ENCODE data around the gene B3GNT8. TPM values are rescaled to one million over a fixed set of nuclear protein-coding genes. Genes with fewer than 3 reads are reported as not detected.
A peak's percentile ranks its signal among the peaks of the same experiment; 100 is the strongest.
"Not testable (repeated sequence)": the region's sequence is repeated elsewhere in the genome, so short reads cannot be mapped to it uniquely, and the experiment has no call there.

The B3GNT8 gene, protein sequence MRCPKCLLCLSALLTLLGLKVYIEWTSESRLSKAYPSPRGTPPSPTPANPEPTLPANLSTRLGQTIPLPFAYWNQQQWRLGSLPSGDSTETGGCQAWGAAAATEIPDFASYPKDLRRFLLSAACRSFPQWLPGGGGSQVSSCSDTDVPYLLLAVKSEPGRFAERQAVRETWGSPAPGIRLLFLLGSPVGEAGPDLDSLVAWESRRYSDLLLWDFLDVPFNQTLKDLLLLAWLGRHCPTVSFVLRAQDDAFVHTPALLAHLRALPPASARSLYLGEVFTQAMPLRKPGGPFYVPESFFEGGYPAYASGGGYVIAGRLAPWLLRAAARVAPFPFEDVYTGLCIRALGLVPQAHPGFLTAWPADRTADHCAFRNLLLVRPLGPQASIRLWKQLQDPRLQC
- not detected in 2 replicates for total RNA-seq (2014; rRNA removed; shearing (Covaris generic))

DNA sequence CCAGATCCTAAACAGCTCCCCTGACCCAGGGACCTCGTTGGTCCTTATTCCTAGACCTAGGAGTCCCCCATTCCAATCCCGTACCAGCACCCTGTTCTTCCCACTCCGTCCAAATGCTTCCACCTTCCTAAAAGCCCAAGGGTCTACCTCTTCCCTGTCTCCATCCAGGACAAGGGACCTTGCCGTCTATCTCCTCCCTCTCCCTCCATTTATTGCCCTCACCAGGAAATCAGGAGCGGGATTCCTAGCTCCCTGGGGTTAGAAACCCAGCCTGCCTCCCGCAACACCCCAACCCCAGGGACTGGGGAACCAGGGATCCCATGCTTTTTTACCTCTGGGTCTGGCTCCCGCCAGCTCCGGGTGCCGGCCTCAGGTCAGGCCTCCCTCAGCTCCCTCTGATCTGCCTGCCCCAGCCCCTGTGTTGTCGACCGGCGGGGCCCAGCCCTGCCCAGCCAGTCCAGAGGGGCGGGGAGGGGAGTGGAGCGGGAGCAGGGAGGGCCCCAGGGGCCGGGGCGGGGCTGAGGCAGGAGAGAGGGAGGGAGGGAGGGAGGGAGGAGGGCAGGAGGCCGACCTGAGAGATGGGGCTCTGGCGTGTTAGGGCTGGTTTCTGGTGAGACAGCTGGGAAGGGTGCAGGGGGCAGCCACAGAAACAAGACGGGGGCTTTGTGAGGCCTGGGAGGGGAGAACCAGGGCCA is at the start of gene B3GNT8:
Gene B3GNT8, minus strand, starts transcription at position 423 of the 695 bp plus-strand sequence. CDS start 596 bp downstream, outside the sequence.
- DNase-seq (ENCODE audit: low spot score), result peak; percentile 58
- in situ Hi-C loops (cut with HindIII; ENCODE audit: low sequenced_read_pairs), result no loop called here

DNA sequence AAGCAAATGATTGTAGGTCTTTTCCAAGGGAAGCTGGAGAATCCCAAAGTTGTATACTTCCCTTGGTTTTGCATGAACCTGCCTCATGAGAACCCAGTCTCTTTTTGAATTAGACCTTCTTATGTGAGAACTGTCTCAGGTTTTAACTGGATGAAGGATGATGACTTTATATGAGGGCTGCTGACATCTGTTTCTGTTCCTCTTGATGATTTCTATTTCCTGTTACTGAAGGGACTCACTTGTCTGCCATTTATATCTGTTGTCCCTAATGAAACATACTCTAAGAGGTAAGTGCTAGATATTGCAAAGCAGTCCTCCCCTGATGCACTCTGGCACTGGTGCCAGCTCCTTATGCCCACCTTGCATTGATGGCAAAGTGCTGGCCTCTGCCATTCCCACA is 49.4 kb upstream of the B3GNT8 start:
- in situ Hi-C loops (cut with HindIII; ENCODE audit: low sequenced_read_pairs), result no loop called here
- no peak for DNase-seq (ENCODE audit: low spot score)

DNA sequence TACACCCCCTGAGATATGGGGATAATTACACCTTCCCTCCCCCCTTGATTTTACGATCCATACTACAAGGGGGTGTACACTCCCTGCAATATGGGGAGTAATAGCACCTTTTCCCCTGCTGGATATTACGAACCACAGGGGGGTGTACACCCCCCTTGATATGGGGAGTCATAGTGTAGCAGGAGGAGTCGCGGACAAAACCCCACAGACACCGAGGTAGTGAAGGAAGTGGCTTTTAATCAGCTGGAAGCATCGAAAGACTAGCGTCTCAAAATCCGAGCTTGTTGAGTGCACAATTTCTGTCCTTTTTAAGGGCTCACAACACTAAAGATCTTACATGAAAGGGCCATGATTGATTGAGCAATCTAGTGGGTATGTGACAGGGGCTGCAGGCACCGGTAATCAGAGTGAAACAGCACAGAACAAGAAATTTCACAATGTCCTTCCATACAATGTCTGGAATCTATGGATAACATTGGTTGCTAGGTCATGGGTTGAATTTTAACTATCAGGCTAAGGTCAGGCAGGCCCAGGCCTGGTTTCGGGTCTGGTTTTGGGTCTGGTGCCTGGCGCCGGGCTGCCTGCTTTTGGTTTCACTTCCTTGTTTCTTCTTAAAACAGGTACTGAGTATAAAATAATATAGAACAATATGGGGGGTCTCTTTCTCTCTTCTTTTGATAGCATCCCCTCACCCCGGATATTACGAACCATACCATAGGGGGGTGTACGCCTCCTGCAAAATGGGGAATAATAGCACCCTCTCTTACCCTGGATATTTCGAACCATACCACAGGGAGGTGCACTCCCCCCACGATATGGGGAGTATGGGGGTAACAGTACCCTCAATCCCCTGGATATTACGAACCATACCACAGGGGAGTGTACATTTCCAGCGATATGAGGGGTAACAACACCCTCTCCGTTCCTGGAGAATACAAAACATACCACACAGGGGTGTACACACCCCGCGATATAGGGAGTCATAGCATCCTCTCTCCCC is 36.4 kb upstream of the B3GNT8 start:
- in situ Hi-C loops (cut with HindIII; ENCODE audit: low sequenced_read_pairs); DNase-seq (ENCODE audit: low spot score): not testable (repeated sequence)

DNA sequence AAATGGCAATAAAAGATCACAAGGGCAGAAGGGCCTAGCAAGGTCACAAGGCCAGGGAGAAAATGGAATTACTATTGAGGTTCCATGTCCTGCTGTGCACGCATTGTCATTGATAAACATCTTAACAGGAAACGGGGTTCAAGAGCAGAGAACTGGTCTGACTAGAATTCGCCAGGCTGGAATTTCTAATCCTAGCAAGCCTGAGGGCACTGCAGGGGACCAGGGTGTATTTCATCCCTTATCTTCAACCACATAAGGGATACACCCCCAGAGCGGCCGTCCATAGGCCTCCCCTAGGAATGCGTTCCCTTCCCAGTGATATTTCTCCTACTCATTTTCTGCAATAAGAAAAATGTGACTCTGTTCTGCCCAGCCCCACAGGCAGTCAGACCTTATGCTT is 35.3 kb upstream of the B3GNT8 start:
- in situ Hi-C loops (cut with HindIII; ENCODE audit: low sequenced_read_pairs), result no loop called here
- DNase-seq (ENCODE audit: low spot score), result no peak

DNA sequence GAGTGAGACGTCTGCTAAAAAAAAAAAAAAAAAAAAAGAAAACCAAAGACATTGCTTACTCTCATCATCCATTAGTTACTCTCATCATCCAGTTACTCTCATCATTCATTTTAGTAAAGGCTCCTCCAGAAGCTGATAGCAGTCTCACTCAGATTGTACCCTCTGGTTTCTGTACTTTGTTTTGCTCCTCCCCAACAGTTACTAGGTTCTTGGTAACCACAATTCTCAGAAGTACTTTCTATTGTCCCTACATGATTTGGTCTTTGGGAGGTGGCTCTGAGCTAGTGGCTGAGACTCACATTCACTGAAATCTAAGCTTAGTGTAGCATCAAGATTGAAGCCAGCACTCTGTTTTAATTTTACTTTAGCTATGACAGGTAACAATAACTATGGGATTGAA is 30.1 kb upstream of the B3GNT8 start:
- DNase-seq (ENCODE audit: low spot score), result no peak
- in situ Hi-C loops (cut with HindIII; ENCODE audit: low sequenced_read_pairs), result no loop called here

DNA sequence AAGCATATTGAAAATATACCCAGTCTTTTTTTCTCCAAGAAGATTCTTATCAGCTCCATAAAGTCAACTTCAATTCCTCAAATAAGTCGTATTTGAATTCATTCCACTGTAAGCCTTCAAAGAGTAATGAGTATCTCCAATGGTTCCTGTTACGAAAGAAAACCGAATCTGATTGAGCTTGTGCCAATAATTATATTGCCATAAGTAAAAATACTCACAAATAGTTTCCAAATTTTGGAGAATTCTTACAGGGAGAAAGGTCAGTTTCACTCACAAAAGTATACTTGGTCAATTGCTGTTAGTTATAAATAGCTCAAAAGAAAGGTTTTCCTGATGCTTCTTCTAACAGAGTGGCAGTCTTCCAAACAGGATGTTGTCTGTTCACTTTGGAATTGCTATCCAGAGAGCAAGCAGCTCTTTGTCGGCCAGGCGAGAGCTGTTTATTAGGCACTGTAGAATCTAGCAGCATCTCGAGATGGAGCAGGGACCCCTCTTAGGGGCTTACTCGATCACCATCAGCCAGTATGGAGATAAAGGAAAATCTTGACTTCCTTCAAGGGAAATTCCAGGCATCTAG is 29.3 kb upstream of the B3GNT8 start:
- DNase-seq (ENCODE audit: low spot score), result no peak
- in situ Hi-C loops (cut with HindIII; ENCODE audit: low sequenced_read_pairs), result no loop called here

DNA sequence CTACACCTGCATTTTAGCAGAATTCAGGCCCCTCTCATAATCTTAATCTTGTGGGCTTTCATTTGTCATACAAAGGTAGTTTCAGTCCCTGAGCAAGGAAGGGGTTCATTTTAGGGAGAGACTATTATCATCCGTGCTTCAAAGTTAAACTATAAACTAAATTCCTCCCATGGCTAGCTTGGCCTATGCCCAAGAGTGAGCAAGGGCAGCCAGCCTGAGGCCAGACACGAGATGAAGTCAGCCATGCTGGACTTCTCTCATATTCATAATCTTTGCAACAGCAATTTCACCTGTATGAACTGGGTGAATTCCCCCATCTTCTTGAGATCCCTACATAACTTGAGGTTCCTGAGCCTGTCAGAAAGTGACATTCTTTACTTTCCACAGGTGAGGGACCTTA is 28.8 kb upstream of the B3GNT8 start:
- in situ Hi-C loops (cut with HindIII; ENCODE audit: low sequenced_read_pairs), result no loop called here
- no peak for DNase-seq (ENCODE audit: low spot score)

DNA sequence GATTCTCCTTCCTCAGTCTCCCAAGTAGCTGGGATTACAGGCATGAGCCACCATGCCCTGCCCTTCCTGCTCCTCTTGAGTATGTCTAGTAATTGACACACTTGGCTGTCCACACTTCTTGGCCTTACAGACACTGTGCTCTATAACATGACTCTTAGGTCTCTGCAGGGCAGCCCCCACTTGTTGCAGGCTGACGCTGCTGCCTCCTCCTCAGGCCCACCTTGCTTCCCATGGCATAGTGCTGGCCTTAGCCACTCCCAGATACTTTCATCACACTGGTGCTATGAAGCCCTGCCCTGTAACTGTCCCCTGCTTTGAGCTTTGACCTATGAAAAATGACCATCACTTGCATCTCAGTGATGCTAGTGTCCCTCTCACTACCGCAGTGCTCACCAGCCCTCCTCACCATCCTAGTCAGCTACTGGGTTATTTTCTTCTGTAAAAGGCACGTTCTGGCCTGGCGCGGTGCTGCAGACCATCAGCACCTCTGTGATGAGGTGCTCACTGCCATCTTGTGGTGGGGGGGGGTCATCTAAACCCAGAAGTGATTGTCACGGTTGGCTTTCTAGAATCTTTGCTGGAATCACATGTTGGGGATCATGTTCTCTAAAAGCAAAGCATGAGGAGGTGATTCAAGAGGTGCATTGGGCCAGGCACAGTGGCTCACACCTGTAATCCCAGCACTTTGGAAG is 25.6 kb upstream of the B3GNT8 start:
- no peak for DNase-seq (ENCODE audit: low spot score)
- in situ Hi-C loops (cut with HindIII; ENCODE audit: low sequenced_read_pairs), result no loop called here

DNA sequence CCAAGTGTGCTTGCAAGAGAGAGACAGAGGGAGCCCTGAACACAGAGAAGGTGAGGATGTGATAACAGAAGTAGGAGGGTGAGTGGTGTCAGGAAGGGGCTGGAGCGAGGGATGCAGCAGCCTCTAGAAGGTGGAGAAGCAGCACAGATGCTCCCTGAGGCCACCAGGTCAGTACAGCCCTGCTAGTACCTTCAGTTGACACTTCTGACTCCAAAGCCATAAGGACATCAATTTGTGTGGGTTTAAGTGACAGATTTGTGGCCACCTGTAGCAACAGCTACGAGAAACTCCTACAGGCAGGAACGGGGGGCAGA is 22.6 kb upstream of the B3GNT8 start:
- in situ Hi-C loops (cut with HindIII; ENCODE audit: low sequenced_read_pairs), result no loop called here
- no peak for DNase-seq (ENCODE audit: low spot score)

DNA sequence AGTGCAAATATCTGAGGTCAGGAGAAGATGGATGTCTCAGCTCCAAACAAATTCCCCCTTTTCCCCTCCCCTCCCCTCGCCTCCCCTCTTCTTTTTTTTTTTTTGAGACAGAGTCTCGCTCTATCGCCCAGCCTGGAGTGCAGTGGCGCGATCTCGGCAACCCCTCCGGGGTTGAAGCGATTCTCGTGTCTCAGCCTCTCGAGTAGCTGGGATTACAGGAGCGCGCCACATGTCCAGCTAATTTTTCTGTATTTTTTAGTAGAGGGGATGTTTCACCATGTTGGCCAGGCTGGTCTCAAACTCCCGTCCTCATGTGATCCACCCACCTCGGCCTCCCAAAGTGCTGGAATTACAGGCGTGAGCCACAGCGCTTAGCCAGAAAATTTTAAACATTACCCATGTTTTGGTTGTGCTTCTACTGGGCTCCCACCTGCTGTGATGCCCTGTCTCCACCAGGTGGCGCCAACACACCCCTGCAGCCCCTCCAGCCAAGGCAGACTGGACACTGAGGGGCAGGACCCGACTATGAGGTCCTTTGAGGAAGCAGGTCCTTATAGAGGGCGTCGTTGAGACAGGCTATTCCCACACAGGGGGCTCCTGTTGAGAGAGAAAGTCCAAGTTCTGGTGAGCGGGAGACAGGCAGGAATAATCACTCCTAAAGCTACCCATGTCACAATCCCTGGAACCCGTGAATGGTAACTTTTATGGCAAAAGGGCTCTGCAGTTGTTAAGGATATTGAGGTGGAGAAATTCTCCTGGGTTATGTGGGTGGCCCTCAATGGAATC is 22.1 kb upstream of the B3GNT8 start:
- in situ Hi-C loops (cut with HindIII; ENCODE audit: low sequenced_read_pairs), result no loop called here

DNA sequence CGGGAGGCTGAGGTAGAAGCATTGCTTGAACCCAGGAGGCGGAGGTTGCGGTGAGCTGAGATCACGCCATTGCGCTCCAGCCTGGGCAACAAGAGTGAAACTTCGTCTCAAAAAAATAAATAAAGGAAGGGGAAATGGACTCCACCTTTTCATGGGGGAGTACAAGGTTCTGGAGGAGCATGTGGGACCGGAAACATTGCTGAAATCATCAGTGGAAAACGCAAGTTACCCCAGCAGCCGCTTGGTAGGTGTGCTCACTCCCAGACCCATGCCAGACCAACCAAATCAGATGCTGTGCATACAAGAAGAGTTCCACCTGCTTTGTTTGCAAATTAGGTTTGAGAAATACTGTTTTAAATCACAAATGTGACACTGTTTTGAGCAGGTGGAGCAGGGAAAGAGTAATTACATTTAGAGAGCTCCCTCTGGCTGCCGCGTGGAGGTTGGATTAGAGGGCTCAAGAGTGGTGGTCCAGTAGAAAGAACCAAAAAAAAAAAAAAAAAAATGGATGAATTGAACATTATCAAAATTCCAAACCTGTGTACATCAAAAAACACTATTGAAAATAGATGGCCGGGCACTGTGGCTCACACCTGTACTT is 20.7 kb upstream of the B3GNT8 start:
- in situ Hi-C loops (cut with HindIII; ENCODE audit: low sequenced_read_pairs), result no loop called here
- DNase-seq (ENCODE audit: low spot score), result no peak

More for the DNA sequence above, 22.1 kb upstream of the B3GNT8 start:
- peak; percentile 76 for DNase-seq (ENCODE audit: low spot score)

DNA sequence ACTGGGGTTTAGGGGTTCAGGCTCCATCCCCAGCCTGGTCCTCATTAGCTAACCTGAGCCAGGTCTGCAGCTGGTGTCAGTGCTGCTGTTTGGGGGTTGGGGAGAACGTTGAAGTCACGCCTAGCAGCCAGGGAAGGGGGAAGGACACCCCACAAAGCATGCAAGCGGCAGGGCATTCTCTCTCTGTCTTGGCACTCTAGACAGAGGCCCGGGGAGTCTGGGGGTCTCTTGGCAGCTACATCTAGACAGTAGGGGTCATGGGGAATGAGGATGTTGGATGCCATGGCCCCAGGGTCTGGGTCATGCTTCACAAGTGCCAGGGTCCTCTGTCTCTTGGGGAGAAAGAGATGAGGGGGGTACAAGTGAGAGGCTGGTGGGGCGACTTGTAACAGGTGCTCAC is 18.4 kb upstream of the B3GNT8 start:
- in situ Hi-C loops (cut with HindIII; ENCODE audit: low sequenced_read_pairs), result no loop called here
- DNase-seq (ENCODE audit: low spot score), result no peak

DNA sequence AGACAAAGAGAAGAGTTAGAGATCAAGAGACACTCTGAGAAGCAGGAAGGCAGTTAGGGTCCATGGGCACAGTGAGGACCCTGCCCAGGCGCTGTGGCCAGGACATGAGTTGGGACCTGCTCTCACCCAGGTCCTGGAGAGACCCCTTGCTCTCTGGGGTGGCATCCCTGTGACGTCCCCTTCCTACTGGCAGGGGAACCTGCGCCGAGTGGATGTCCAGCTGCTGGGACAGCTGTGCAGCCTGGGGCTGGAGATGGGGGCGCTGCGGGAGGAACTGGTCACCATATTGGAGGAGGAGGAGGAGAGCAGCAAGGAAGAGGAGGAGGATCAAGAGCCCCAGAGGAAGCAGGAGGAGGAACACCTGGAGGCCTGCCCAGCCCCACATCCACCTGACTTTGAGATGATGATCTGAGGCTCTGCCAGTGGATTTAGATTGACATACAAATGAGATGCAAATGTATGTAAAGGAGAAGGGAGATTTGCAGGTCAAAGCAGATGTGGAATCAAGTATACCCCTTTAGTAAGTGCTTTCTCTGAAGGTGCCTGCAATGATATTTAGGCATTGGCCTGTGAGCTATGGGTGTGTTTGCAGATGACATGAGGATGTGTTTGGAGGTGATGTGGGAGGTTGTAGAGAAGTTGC is 16.8 kb upstream of the B3GNT8 start:
- in situ Hi-C loops (cut with HindIII; ENCODE audit: low sequenced_read_pairs), result no loop called here
- DNase-seq (ENCODE audit: low spot score), result no peak

DNA sequence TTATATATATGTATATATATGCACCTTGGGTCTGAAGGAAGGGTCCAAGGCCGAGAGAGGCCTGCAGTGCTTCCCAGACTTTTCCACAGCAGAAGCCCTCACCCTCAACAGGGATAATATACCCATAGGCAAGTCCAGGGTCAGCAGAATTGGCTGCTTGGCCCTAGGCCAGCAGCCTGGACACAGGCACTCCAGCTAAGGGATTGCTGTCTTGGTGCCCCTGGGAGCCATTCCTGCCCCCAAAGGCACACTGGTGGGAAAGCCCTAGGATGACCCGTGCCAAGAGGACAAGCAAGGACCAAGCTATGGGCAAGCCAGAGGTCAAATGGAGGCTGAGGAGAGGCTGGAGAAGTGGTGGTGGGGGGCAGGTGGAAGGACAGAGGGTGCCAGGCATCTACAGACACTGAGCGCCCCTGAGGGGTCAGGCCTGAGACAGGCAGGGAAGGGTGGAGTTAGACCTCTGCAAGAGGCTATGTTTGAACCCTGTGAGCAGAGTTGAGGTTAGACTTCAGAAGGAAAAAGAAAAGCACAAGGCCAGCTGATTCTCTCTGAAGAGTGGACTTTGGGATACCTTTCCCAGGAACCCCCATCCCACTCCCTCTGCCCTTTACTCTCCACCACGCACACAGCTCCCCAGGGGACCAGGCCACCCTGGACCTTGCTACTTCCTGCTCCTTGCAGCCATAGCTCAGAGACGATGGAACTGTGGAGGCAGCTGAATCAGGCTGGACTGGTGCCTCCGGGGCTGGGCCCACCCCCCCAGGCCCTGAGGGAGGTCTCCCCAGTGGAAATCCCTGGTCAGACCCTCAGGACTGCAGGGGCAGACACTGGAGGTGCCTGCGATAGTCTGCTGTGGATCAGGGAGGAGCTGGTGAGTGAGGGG is 15.5 kb upstream of the B3GNT8 start, which contains the start of gene ERICH4:
Gene ERICH4, plus strand, starts transcription at position 684 of the 883 bp plus-strand sequence. Its CDS starts 14 bp downstream, at position 698.
- in situ Hi-C loops (cut with HindIII; ENCODE audit: low sequenced_read_pairs), result no loop called here
- no peak for DNase-seq (ENCODE audit: low spot score)

DNA sequence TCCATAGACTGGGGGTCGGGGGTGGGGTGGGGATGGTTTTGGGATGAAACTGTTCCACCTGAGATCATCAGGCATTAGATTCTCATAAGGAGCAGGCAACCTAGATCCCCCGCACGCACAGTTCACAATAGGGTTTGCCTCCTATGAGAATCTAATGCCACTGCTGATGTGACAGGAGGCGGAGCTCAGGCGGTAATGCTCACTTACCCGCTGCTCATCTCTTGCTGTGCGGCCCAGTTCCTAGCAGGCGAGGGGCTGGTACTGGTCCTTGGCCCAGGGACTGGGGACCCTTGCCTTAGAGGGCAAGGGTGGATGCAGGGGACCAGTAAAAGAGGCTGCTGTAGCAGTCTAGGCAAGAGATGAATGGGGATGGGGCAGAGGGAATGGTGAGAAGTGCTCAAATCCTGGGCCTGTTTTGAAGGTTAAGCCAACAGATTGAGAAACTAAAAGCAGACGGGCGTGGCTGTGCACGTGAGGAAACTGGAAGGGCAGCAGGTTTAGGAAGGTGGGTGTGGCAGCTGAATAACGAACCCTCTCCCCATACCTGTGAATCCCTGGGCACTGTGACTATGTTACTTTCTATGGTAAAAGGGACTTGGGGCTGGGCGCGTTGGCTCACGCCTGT is 14.3 kb upstream of the B3GNT8 start:
- in situ Hi-C loops (cut with HindIII; ENCODE audit: low sequenced_read_pairs), result no loop called here

More for the DNA sequence above, 14.3 kb upstream of the B3GNT8 start:
- DNase-seq (ENCODE audit: low spot score), result no peak

Data from G401 (cell line).